ENCODE data around the gene LRRC4B.

- TF ChIP-seq POLR2A (IDR thresholded peaks at IDR 0.05) (no peak), CTCF (IDR thresholded peaks at IDR 0.05) (peak in 1 of 6 experiments; percentile 14)
Measured at GRCh38 chr19:50475736-50476223, 92.5 kb downstream of the LRRC4B start.

Measured in adrenal gland (tissue), 5 donors.